ENCODE data around the gene MMGT1.
"Not testable (repeated sequence)": the region's sequence is repeated elsewhere in the genome, so short reads cannot be mapped to it uniquely, and the experiment has no call there.

The MMGT1 gene

GRCh38 chrX:135923353-135923752 is 50.4 kb downstream of the MMGT1 start:
- no peak for DNase-seq (ENCODE audit: low read depth)

DNA sequence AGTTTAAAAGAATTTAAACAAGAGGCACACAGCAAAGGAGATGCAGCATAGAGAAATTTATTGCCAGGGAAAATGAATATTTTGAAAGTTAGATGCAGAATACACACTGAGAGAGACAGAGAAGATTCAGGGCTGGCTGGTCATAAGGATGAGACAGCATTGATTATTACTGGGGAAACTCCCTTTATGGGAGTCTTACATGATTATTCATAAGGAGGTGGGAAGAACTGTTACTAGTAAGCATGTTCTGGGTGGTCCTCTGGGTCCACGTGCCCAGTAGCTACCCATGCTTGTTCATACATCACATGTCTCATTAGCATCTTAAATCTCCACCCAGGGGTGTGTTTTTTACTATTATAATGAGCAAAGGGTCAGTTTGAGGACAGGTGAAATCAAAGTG is 53.3 kb downstream of the MMGT1 start:
- not testable (repeated sequence) for DNase-seq (ENCODE audit: low read depth)

GRCh38 chrX:135914404-135914803 is 59.4 kb downstream of the MMGT1 start:
- DNase-seq (ENCODE audit: low read depth) = no peak
